HepG2 (cell line): ENCODE measurements around the gene ACAT2. TPM values are rescaled to one million over a fixed set of nuclear protein-coding genes. Genes with fewer than 3 reads are reported as not detected.

Source experiments
- HNRNPH1 ChIP-seq: fragments of 200-400 bp; formaldehyde crosslinking; optimal IDR thresholded peaks from 2 replicates; pipeline ENCODE3; 2017; ENCODE audit warnings: mild to moderate bottlenecking, low read depth, low read length
- KDM2A ChIP-seq: sonication (generic); formaldehyde crosslinking; IDR thresholded peaks from 2 replicates; pipeline ENCODE4 v1.4.0; 2020; ENCODE audit warnings: low read depth, missing genetic modification reagents, borderline replicate concordance
- KLF16 ChIP-seq, 2 experiments: sonication (generic) in 1 of 2; formaldehyde crosslinking in 1 of 2; IDR thresholded peaks; 2 replicates each; pipeline versions ENCODE4 v1.6.1 to v1.8.0; 2016 to 2023; ENCODE audit warnings: missing genetic modification reagents in 2 of 2, missing compliant biosample characterization in 1 of 2
- MEIS2 ChIP-seq: sonication (generic); formaldehyde crosslinking; IDR thresholded peaks from 2 replicates; pipeline ENCODE4 v1.9.0; 2021; ENCODE audit warnings: mild to moderate bottlenecking, missing genetic modification reagents
- NR2F2 ChIP-seq: IDR thresholded peaks from 2 replicates; pipeline ENCODE4 v1.6.1; 2012; ENCODE audit warnings: low read depth, inconsistent platforms, borderline replicate concordance
- TCF7 ChIP-seq: sonication (generic); IDR thresholded peaks from 2 replicates; pipeline ENCODE4 v1.6.1; 2016; ENCODE audit warnings: antibody characterized with exemption, low read depth
- THAP11 ChIP-seq: IDR thresholded peaks from 2 replicates; pipeline ENCODE4 v1.6.1; 2016; ENCODE audit warnings: missing biosample characterization, missing genetic modification reagents
- ZKSCAN1 ChIP-seq: fragments of 150-350 bp; IDR thresholded peaks from 2 replicates; pipeline ENCODE4 v1.6.1; 2014; ENCODE audit warnings: low read length
- ZMYM2 ChIP-seq: sonication (generic); formaldehyde crosslinking; IDR thresholded peaks from 2 replicates; pipeline ENCODE4 v1.8.0; 2022; ENCODE audit warnings: mild to moderate bottlenecking, missing genetic modification reagents
- ZMYM4 ChIP-seq: sonication (generic); formaldehyde crosslinking; IDR thresholded peaks from 2 replicates; pipeline ENCODE4 v1.8.1; 2023; ENCODE audit warnings: mild to moderate bottlenecking, missing genetic modification reagents
- ZNF207 ChIP-seq: fragments of 450-650 bp; IDR thresholded peaks from 2 replicates; pipeline ENCODE4 v1.6.1; 2016; ENCODE audit warnings: antibody characterized with exemption, borderline replicate concordance
- ZNF274 ChIP-seq: sonication (generic); formaldehyde crosslinking; IDR thresholded peaks from 2 replicates; pipeline ENCODE4 v1.5.1; 2020; ENCODE audit warnings: mild to moderate bottlenecking, missing genetic modification reagents
- ZNF619 ChIP-seq: sonication (generic); formaldehyde crosslinking; IDR thresholded peaks from 2 replicates; pipeline ENCODE4 v1.4.0; 2020; ENCODE audit warnings: mild to moderate bottlenecking, missing genetic modification reagents
- polyA plus RNA-seq, 8 experiments: library from polyadenylated mRNA; depleted of rRNA in 3 of 8; stranded (reverse) in 7 of 8; unstranded in 1 of 8; fragments of >200 nt; fragmentation: Illumina TruSeq in 4 of 8; extraction: Trizol in 4 of 8; gene quantifications; 2 replicates each; pipeline versions ENCODE4 v1.2.1 to v1.2.3, GENCODE V29; 2011 to 2016; ENCODE audit warnings: low read depth in 4 of 8, missing spikeins in 1 of 8, mixed read lengths in 1 of 8; ENCODE audit not compliant: insufficient read depth in 1 of 8
- total RNA-seq, 5 experiments: library from RNA; depleted of rRNA; stranded (reverse); fragments of >200 nt; fragmentation: Illumina TruSeq; extraction: Trizol; gene quantifications; 2 replicates each; pipeline ENCODE4 v1.2.3, GENCODE V29; 2016; ENCODE audit warnings: low read depth in 1 of 5
- TF ChIP-seq, protein P1 (sequence below), 2 experiments: sonication (generic) in 1 of 2; formaldehyde crosslinking in 1 of 2; IDR thresholded peaks; 2 replicates each; pipeline versions ENCODE4 v1.5.1 to v1.6.1; 2011 to 2020; ENCODE audit warnings: borderline replicate concordance in 1 of 2, low read depth in 1 of 2, low read length in 1 of 2, mild to moderate bottlenecking in 1 of 2, missing genetic modification reagents in 1 of 2, moderate library complexity in 1 of 2
- TF ChIP-seq, protein P2 (sequence below): sonication (generic); formaldehyde crosslinking; IDR thresholded peaks from 2 replicates; pipeline ENCODE4 v1.5.1; 2020; ENCODE audit warnings: mild to moderate bottlenecking, moderate library complexity, missing genetic modification reagents
- TF ChIP-seq, protein P3 (sequence below): sonication (generic); formaldehyde crosslinking; IDR thresholded peaks from 2 replicates; pipeline ENCODE4 v1.5.0; 2020; ENCODE audit warnings: mild to moderate bottlenecking, missing genetic modification reagents
- TF ChIP-seq, protein P4 (sequence below): sonication (generic); formaldehyde crosslinking; IDR thresholded peaks from 2 replicates; pipeline ENCODE4 v1.8.0; 2022; ENCODE audit warnings: low read depth, missing genetic modification reagents

The ACAT2 gene
- total and polyA plus RNA-seq, 2 of the 13 experiments (the other 11 are each of a cell fraction or from before 2014, with no cell fraction given): 121 to 534 TPM

DNA sequence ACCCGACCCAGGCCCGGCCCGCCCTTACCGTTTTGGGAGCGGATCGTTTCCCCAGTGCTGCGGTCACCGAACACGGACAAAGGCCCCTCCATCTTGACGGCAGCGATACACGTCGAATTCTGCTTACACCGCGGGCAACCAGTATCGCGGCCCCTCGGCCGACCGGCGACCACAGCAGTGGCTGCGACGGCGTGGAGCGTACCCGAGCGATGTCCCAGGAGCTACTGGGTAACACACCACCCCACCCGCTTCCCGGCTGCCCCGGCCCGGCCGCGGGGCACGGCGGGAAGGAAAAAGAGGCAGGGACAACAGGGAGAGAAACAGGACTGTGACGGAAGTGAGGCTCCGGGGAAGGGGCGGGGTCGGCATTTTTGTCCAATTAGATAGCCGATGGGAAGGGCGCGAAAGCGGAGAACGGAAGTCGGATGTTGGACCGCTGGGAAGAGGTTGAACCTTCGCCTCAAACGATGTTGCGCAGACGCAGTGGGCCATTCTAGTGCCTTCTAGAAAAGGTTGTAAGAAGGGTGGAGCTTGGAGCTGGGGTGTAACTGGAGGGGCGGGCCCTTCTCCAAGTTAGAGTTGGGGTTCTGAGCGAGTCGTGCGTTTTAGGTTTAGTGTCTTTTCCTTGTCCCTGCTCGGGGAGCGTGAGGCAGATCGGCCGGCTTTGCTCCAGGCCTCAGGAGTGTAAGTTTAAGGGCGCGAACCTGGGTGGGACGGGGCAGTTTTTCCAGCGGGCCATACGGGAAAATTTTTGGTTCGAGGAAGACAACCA is 27.7 kb downstream of the ACAT2 start, which contains the start of gene TCP1 (continued):
- TF ChIP-seq, protein P1, sequence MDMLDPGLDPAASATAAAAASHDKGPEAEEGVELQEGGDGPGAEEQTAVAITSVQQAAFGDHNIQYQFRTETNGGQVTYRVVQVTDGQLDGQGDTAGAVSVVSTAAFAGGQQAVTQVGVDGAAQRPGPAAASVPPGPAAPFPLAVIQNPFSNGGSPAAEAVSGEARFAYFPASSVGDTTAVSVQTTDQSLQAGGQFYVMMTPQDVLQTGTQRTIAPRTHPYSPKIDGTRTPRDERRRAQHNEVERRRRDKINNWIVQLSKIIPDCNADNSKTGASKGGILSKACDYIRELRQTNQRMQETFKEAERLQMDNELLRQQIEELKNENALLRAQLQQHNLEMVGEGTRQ (IDR thresholded peaks at IDR 0.05; ENCODE audit: low read depth, low read length): no peak
- TF ChIP-seq, protein P1 (CRISPR knock-in tag; IDR thresholded peaks at IDR 0.05; ENCODE audit: borderline replicate concordance): no peak; the same call in 1 of the 2 replicates
- TF ChIP-seq KLF16 (CRISPR knock-in tag; IDR thresholded peaks at IDR 0.05) (peak in 1 of 2 experiments; percentile 54; a peak in 3 of 4 replicates), THAP11 (CRISPR knock-in tag) (peak; percentile 92), TCF7 (no peak), ZKSCAN1 (no peak), NR2F2 (no peak), HNRNPH1 (peak; percentile 81), ZNF619 (CRISPR knock-in tag) (no peak; the same call in 1 of the 2 replicates), ZNF207 (no peak), ZMYM2 (CRISPR knock-in tag) (peak; percentile 79), ZMYM4 (CRISPR knock-in tag) (peak; percentile 94), ZNF274 (CRISPR knock-in tag) (no peak; the same call in 1 of the 2 replicates), KDM2A (CRISPR knock-in tag) (peak; percentile 80), MEIS2 (CRISPR knock-in tag) (no peak)
- TF ChIP-seq, protein P2, sequence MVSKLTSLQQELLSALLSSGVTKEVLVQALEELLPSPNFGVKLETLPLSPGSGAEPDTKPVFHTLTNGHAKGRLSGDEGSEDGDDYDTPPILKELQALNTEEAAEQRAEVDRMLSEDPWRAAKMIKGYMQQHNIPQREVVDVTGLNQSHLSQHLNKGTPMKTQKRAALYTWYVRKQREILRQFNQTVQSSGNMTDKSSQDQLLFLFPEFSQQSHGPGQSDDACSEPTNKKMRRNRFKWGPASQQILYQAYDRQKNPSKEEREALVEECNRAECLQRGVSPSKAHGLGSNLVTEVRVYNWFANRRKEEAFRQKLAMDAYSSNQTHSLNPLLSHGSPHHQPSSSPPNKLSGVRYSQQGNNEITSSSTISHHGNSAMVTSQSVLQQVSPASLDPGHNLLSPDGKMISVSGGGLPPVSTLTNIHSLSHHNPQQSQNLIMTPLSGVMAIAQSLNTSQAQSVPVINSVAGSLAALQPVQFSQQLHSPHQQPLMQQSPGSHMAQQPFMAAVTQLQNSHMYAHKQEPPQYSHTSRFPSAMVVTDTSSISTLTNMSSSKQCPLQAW (CRISPR knock-in tag): peak; percentile 89
- TF ChIP-seq, protein P3, sequence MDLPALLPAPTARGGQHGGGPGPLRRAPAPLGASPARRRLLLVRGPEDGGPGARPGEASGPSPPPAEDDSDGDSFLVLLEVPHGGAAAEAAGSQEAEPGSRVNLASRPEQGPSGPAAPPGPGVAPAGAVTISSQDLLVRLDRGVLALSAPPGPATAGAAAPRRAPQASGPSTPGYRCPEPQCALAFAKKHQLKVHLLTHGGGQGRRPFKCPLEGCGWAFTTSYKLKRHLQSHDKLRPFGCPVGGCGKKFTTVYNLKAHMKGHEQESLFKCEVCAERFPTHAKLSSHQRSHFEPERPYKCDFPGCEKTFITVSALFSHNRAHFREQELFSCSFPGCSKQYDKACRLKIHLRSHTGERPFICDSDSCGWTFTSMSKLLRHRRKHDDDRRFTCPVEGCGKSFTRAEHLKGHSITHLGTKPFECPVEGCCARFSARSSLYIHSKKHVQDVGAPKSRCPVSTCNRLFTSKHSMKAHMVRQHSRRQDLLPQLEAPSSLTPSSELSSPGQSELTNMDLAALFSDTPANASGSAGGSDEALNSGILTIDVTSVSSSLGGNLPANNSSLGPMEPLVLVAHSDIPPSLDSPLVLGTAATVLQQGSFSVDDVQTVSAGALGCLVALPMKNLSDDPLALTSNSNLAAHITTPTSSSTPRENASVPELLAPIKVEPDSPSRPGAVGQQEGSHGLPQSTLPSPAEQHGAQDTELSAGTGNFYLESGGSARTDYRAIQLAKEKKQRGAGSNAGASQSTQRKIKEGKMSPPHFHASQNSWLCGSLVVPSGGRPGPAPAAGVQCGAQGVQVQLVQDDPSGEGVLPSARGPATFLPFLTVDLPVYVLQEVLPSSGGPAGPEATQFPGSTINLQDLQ (CRISPR knock-in tag): no peak
- TF ChIP-seq, protein P4, sequence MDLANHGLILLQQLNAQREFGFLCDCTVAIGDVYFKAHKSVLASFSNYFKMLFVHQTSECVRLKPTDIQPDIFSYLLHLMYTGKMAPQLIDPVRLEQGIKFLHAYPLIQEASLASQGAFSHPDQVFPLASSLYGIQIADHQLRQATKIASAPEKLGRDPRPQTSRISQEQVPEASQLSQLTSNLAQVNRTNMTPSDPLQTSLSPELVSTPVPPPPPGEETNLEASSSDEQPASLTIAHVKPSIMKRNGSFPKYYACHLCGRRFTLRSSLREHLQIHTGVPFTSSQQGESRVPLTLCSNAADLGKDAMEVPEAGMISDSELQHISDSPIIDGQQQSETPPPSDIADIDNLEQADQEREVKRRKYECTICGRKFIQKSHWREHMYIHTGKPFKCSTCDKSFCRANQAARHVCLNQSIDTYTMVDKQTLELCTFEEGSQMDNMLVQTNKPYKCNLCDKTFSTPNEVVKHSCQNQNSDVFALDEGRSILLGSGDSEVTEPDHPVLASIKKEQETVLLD: peak; percentile 79; the same call in 1 of the 2 replicates
